ENCODE results near the gene USP5. TPM values are rescaled to one million over a fixed set of nuclear protein-coding genes. Genes with fewer than 3 reads are reported as not detected.
"Not testable (repeated sequence)": the region's sequence is repeated elsewhere in the genome, so short reads cannot be mapped to it uniquely, and the experiment has no call there.

USP5 gene
- polyA plus RNA-seq, 1 of the 3 experiments (the other 2 are of a cell fraction), result 97.2 TPM

- Histone ChIP-seq H3K4me1 (ENCODE audit: control insufficient read depth in 1 of 2, insufficient read depth in 2 of 2, low read depth in 1 of 2, low read length in 1 of 2) (no peaks in the 10 kb centered on the region), H3F3A (replicated peaks; ENCODE audit: insufficient read depth) (peaks cover 3% of the 10 kb centered on the region), H3K9me3 (no peaks in the 10 kb centered on the region), H3K79me2 (ENCODE audit: insufficient read depth) (no peaks in the 10 kb centered on the region), H3K27me3 (ENCODE audit: insufficient read depth) (no peaks in the 10 kb centered on the region), H2AFZ (ENCODE audit: low read depth) (no peak overlapping the region), H4K20me1 (ENCODE audit: insufficient read depth) (no peaks in the 10 kb centered on the region), H3K36me3 (replicated peaks in 1 of 2; ENCODE audit: control insufficient read depth in 1 of 2, insufficient read depth in 2 of 2, low read length in 1 of 2) (peaks cover 4 to 5% of the 10 kb centered on the region in 2 experiments), H3K9ac (no peak overlapping the region), H3K9me2 (no peaks in the 10 kb centered on the region), H3K4me2 (no peak overlapping the region), H3K27ac (ENCODE audit: low read depth in 2 of 2, low read length in 1 of 2) (no peak overlapping the region), H3K4me3 (ENCODE audit: low read depth in 2 of 2, low read length in 1 of 2) (no peak overlapping the region)
- no peak for DNase-seq
- TF ChIP-seq NFIC (IDR thresholded peaks at IDR 0.05; ENCODE audit: borderline replicate concordance), result no peak
- TF ChIP-seq REST (IDR thresholded peaks at IDR 0.05; ENCODE audit: low read depth, low read length), result no peak
- TF ChIP-seq TAF1 (IDR thresholded peaks at IDR 0.05; ENCODE audit: borderline replicate concordance, low read depth, low read length), result no peak
- TF ChIP-seq ELF1 (IDR thresholded peaks at IDR 0.05), result no peak
- TF ChIP-seq NRF1 (IDR thresholded peaks at IDR 0.05; ENCODE audit: low read depth, low read length), result no peak
- TF ChIP-seq YY1 (IDR thresholded peaks at IDR 0.05; ENCODE audit: low read depth), result no peak
- TF ChIP-seq, protein P1, sequence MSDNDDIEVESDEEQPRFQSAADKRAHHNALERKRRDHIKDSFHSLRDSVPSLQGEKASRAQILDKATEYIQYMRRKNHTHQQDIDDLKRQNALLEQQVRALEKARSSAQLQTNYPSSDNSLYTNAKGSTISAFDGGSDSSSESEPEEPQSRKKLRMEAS (IDR thresholded peaks at IDR 0.05; ENCODE audit: low read depth), result no peak
- 98% methylated on average over 8 of the region's 11 CpGs for WGBS (ENCODE audit: low lambda C conversion rate)
- POLR2A ChIA-PET, result interaction anchor here (1.7 kb wide), 1 partner anchor 14 kb away, joined by 4 read pairs; no protein-coding TSS in a partner anchor
- CTCF ChIA-PET, result interaction anchor here (4.5 to 5.2 kb wide), 2 partner anchors 11 to 14 kb away, joined by 25 to 56 read pairs; partner anchors contain the start of gene SPSB2
Measured at GRCh38 chr12:6883683-6884082, 31.7 kb downstream of the USP5 start.

DNA sequence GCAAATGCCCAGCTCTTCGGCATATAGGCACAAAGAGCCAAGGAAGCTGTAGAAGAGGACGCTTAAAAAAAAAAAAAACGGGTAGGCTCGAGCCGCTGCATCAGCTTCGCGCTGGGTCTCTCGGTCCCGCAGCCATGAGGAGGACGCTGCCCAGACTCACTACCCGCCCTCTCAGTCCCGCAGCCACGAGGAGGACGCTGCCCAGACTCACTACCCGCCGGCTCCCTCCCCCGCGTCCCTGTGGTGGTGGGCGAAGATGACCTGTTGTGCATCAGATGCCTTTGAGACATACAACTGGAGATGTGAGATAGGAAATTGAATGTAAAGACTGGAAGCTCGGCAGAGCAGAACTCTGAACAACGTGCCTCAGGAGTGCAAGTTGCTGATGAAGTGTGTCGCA lies 32.6 kb downstream of the USP5 start:
- Histone ChIP-seq H4K20me1 (ENCODE audit: insufficient read depth) (no peaks in the 10 kb centered on the region), H3K27ac (ENCODE audit: low read depth in 2 of 2, low read length in 1 of 2) (no peak overlapping the region), H3K4me1 (ENCODE audit: control insufficient read depth in 1 of 2, insufficient read depth in 2 of 2, low read depth in 1 of 2, low read length in 1 of 2) (no peaks in the 10 kb centered on the region), H3K9me3 (no peaks in the 10 kb centered on the region), H3F3A (replicated peaks; ENCODE audit: insufficient read depth) (peaks cover 3% of the 10 kb centered on the region), H3K4me3 (ENCODE audit: low read depth in 2 of 2, low read length in 1 of 2) (no peak overlapping the region), H3K36me3 (replicated peaks in 1 of 2; ENCODE audit: control insufficient read depth in 1 of 2, insufficient read depth in 2 of 2, low read length in 1 of 2) (peaks cover 4 to 5% of the 10 kb centered on the region in 2 experiments), H3K4me2 (no peak overlapping the region), H2AFZ (ENCODE audit: low read depth) (no peak overlapping the region), H3K79me2 (ENCODE audit: insufficient read depth) (no peaks in the 10 kb centered on the region), H3K9me2 (no peaks in the 10 kb centered on the region), H3K9ac (no peak overlapping the region), H3K27me3 (ENCODE audit: insufficient read depth) (no peaks in the 10 kb centered on the region)
- no peak for TF ChIP-seq TCF12 (IDR thresholded peaks at IDR 0.05)
- no peak for TF ChIP-seq FOSL2 (IDR thresholded peaks at IDR 0.05; ENCODE audit: borderline replicate concordance, low read depth)
- TF ChIP-seq RCOR1 (IDR thresholded peaks at IDR 0.05; ENCODE audit: low read length), result no peak
- no peak for TF ChIP-seq FOXJ3 (CRISPR knock-in tag; IDR thresholded peaks at IDR 0.05)
- no peak for TF ChIP-seq MXI1 (IDR thresholded peaks at IDR 0.05; ENCODE audit: low read depth, low read length)
- WGBS (ENCODE audit: low lambda C conversion rate), result 81% methylated on average over 22 of the region's 22 CpGs
- CTCF ChIA-PET, result interaction anchor here (1.1 to 5.2 kb wide), 5 partner anchors 12 to 58 kb away, joined by 3 to 56 read pairs (median 3); partner anchors contain the start of gene SPSB2
- no peak for DNase-seq
- POLR2A ChIA-PET, result interaction anchor here (0.6 to 1.7 kb wide), 4 partner anchors 11 to 59 kb away, joined by 3 to 7 read pairs (median 4); partner anchors contain the start of genes RNU7-1 and SPSB2

DNA sequence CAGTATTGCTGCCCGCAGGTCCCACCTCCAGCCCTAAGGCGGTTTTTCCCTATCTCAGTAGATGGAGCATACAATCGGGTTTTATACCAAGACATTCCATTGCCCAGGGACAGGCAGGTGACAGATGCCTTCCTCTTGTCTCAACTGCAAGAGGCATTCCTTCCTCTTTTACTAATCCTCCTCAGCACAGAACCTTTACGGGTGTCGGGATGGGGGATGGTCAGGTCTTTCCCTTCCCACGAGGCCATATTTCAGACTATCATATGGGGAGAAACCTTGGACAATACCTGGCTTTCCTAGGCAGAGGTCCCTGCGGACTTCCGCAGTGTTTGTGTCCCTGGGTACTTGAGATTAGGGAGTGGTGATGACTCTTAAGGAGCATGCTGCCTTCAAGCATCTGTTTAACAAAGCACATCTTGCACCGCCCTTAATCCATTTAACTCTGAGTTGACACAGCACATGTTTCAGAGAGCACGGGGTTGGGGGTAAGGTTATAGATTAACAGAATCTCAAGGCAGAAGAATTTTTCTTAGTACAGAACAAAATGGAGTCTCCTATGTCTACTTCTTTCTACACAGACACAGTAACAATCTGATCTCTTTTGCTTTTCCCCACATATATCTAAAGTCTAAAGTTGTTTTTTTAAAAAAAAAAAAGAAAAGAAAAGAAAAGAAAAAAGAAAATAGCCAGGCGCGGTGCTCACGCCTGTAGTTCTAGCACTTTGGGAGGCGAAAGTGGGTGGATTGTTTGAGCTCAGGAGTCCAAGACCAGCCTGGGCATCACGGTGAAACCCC lies 34.5 kb downstream of the USP5 start:
- POLR2A ChIA-PET; H3K9me3 ChIP-seq; H3K27me3 ChIP-seq (ENCODE audit: insufficient read depth); H2AFZ ChIP-seq (ENCODE audit: low read depth); H3K9me2 ChIP-seq; H4K20me1 ChIP-seq (ENCODE audit: insufficient read depth); H3K4me2 ChIP-seq; H3K4me3 ChIP-seq (ENCODE audit: low read depth in 2 of 2, low read length in 1 of 2); H3K9ac ChIP-seq; DNase-seq; H3K79me2 ChIP-seq (ENCODE audit: insufficient read depth); H3K27ac ChIP-seq (ENCODE audit: low read depth in 2 of 2, low read length in 1 of 2); H3K36me3 ChIP-seq (replicated peaks in 1 of 2; ENCODE audit: control insufficient read depth in 1 of 2, insufficient read depth in 2 of 2, low read length in 1 of 2); H3K4me1 ChIP-seq (ENCODE audit: control insufficient read depth in 1 of 2, insufficient read depth in 2 of 2, low read depth in 1 of 2, low read length in 1 of 2): not testable (repeated sequence)
- H3F3A ChIP-seq (replicated peaks; ENCODE audit: insufficient read depth), result peaks cover 16% of the 10 kb centered on the region
- 84% methylated on average over 10 of the region's 15 CpGs for WGBS (ENCODE audit: low lambda C conversion rate)
- CTCF ChIA-PET, result interaction anchor here (0.9 to 5.2 kb wide), 3 partner anchors 14 to 37 kb away, joined by 4 to 56 read pairs (median 4); partner anchors contain the start of gene SPSB2
